Astrocyte (in vitro differentiated cells and primary cell): ENCODE results near the gene EFS.

Experiments
- CTCF ChIP-seq: IDR thresholded peaks from 2 replicates; pipeline ENCODE4 v1.5.1; 2011; ENCODE audit warnings: low read depth, mild to moderate bottlenecking, inconsistent platforms, low read length, moderate library complexity; ENCODE audit not compliant: insufficient read depth
- EZH2 ChIP-seq: IDR thresholded peaks from 2 replicates; pipeline ENCODE4 v1.6.1; 2012; ENCODE audit warnings: mild to moderate bottlenecking, low read length, inconsistent platforms; ENCODE audit not compliant: insufficient read depth

- no peak for TF ChIP-seq EZH2
- TF ChIP-seq CTCF: no peak
Measured at GRCh38 chr14:23386999-23387398, 22.0 kb upstream of the EFS start.
